GM12865 (cell line): Measurements from ENCODE around the gene PPIL1.
"Not testable (repeated sequence)": the region's sequence is repeated elsewhere in the genome, so short reads cannot be mapped to it uniquely, and the experiment has no call there.

ENCODE experiments used
- DNase-seq: peaks from one replicate; pipeline ENCODE4 v3.0.0; 2010; ENCODE audit warnings: low read depth
- H3K4me3 ChIP-seq: 2 replicates; pipeline ENCODE4 v1.5.1; 2011; ENCODE audit warnings: mild to moderate bottlenecking, low read depth, low read length, control low read depth
- TF ChIP-seq, protein P1 (sequence below): IDR thresholded peaks from 2 replicates; pipeline ENCODE4 v1.5.1; 2011; ENCODE audit warnings: low read length, control low read depth, low read depth, inconsistent platforms; ENCODE audit not compliant: insufficient read depth; ENCODE audit errors: missing control alignments

The PPIL1 gene

DNA sequence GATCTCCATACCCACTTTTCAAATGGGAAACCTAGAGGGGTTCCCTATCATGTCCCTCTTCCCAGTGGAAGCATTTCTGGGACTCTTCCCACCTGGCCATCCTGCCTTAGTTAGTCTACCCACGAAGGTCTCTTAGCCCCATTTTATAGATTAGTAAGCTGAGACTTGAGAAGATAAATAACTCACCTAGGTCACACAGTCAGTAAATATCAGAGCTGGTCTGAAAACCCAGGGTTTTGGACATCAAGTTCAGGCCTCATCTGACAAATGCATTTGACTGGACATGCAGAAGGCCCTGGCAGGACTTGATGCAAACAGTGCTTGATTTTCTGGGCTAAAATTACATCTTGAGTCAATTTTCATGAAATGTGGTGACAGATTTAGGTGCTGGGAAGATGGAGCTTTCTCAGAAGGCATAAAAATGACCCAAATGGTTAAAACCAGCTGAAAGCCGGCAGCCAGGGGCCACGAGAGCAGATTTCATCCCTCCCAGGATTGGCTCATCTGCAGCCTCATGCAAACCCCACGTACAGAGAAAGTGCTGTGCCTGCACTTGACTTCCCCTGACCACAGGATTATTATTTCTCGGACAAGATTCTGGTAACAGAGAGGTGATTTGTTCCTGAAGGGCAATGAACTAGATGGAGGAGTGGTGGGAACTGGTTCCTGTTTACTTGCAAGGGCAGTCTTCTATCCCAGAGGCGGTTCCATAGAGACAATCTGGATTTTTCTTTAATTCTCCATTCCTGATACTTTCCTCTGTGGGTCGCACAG lies 58.5 kb downstream of the PPIL1 start:
- H3K4me3 ChIP-seq, result no peak overlapping the region
- TF ChIP-seq, protein P1, sequence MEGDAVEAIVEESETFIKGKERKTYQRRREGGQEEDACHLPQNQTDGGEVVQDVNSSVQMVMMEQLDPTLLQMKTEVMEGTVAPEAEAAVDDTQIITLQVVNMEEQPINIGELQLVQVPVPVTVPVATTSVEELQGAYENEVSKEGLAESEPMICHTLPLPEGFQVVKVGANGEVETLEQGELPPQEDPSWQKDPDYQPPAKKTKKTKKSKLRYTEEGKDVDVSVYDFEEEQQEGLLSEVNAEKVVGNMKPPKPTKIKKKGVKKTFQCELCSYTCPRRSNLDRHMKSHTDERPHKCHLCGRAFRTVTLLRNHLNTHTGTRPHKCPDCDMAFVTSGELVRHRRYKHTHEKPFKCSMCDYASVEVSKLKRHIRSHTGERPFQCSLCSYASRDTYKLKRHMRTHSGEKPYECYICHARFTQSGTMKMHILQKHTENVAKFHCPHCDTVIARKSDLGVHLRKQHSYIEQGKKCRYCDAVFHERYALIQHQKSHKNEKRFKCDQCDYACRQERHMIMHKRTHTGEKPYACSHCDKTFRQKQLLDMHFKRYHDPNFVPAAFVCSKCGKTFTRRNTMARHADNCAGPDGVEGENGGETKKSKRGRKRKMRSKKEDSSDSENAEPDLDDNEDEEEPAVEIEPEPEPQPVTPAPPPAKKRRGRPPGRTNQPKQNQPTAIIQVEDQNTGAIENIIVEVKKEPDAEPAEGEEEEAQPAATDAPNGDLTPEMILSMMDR, result no peak
- no peak for DNase-seq

DNA sequence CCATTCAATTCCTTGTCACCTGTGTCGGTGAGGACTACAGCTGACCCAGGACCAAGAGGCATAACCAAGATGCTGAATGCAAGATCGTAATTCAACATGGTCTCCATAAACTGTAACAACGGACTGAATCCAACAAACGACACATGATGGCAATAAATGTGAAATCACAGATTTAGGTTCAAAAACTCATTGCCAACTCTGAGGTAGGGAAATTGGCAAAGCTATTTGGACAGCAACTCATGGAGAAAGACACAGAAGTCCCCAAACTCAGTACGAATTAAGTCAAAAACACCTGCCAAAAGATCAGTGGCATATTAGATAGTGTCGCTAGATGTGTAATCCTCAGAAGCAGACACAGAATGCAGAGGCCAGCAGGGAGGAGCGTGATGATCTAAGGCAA lies 60.4 kb downstream of the PPIL1 start:
- no peak for DNase-seq
- TF ChIP-seq, protein P1, result no peak
- no peak overlapping the region for H3K4me3 ChIP-seq

- H3K4me3 ChIP-seq, result no peak overlapping the region
- TF ChIP-seq, protein P1, result no peak
Observed at GRCh38 chr6:36813526-36813925, 61.1 kb downstream of the PPIL1 start.

DNA sequence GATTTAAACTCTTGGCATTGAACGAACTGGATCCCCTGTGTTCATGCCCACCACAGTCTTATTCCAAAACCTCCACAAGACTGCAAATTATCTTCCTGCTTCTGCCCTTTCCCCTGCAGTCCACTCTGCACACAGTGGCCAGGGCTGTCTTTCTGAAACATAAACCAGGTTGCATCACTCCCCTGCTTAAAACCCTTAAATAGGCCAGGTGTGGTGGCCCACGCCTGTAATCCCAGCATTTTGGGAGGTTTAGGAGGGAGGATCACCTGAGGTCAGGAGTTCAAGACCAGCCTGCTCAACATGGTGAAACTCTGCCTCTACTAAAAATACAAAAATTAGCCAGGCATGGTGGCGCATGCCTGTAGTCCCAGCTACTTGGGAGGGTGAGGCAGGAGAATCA lies 61.6 kb downstream of the PPIL1 start:
- not testable (repeated sequence) for DNase-seq, H3K4me3 ChIP-seq

More at GRCh38 chr6:36813526-36813925, 61.1 kb downstream of the PPIL1 start:
- DNase-seq, result no peak

GRCh38 chr6:36809941-36810803 lies 64.4 kb downstream of the PPIL1 start:
- no peak for DNase-seq
- H3K4me3 ChIP-seq, result no peak overlapping the region
- TF ChIP-seq, protein P1, result no peak

DNA sequence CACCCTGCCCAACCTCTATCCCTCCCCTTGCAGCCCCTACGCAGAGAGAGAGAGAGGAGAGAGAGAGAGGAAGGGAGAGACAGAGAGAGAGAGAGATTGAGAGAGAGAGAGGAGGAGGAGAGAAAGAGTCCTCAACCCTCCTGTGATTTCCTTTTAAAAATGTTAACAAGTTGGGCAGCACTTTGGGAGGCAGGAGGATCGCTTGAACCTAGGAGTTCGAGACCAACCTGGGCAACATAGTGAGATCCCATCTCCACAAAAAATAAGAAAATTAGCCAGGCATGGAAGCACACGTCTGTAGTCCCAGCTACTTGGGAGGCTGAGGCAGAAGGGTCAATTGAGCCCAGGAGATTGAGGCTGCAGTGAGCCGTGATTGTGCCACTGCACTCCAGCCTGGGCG lies 65.4 kb downstream of the PPIL1 start:
- no peak overlapping the region for H3K4me3 ChIP-seq
- TF ChIP-seq, protein P1, result no peak
- DNase-seq, result no peak

DNA sequence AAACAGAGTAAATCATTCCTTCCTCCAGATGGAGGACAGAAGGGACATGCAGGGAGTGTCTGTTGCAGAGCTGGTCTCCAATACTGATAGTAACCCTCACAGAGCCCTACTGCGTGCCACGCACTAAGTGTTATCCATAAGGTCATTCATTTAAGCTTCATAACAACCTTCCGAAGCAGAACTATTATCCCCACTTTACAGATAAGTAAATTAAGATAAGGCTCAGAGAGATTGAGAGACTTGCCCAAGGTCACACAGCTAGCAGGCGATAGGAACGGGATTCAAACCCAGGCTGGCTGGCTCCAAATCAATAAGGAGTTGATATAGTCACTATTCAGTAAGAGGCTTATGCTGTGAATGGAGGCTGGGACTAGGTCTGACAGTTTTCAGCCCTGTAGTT lies 66.0 kb downstream of the PPIL1 start:
- DNase-seq, result no peak
- TF ChIP-seq, protein P1, result no peak
- H3K4me3 ChIP-seq, result no peak overlapping the region
